ENCODE data around the gene TK1. TPM values are rescaled to one million over a fixed set of nuclear protein-coding genes. Genes with fewer than 3 reads are reported as not detected.

Gene TK1
- total and polyA plus RNA-seq, 12 donors, result 1.3 to 11.6 (median 2.5) TPM

DNA sequence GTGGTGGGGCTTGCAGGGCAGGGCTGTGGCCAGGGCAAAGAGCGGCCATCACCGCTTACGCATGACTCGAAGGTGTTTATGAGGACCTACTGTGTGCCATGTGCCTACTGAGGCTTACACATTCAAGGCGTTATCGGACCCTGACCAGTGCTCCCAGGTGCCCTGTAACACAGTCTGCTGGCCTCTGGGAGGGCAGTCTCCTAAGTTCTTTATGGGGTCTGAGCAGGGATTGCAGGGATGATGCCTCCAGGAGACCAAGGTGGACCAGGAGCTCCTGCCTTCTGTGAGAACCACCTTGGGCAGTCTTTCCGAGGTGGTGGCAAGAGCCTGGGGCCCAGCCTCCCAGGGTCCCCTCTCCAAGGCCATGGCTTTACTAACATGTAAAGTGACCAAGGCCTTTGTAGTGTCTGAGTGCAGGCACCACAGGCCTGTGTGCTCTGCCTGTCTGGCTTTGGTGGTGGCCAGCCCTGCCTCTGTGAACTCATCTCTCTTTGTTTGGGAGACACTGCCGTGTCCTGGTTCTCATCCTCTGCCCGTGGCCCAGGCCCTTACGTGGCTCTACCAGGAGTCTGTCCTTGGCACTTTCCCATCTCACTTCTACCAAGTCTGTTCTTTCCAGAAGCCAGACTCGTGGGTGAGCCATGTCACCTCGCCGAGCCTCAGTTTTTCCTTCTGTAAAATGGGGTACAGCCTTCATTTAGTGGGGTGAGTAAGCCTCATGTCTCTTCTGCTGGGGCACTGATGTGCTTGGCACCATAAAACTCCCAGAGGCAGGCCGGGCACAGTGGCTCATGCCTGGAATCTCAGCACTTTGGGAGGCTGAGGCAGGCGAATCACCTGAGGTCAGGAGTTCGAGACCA lies 21.9 kb downstream of the TK1 start:
- H3K4me3 ChIP-seq, result no peak overlapping the region
- TF ChIP-seq, protein P1, sequence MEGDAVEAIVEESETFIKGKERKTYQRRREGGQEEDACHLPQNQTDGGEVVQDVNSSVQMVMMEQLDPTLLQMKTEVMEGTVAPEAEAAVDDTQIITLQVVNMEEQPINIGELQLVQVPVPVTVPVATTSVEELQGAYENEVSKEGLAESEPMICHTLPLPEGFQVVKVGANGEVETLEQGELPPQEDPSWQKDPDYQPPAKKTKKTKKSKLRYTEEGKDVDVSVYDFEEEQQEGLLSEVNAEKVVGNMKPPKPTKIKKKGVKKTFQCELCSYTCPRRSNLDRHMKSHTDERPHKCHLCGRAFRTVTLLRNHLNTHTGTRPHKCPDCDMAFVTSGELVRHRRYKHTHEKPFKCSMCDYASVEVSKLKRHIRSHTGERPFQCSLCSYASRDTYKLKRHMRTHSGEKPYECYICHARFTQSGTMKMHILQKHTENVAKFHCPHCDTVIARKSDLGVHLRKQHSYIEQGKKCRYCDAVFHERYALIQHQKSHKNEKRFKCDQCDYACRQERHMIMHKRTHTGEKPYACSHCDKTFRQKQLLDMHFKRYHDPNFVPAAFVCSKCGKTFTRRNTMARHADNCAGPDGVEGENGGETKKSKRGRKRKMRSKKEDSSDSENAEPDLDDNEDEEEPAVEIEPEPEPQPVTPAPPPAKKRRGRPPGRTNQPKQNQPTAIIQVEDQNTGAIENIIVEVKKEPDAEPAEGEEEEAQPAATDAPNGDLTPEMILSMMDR (IDR thresholded peaks at IDR 0.05), result no peak
- TF ChIP-seq POLR2A (IDR thresholded peaks at IDR 0.05), result no peak
- intact Hi-C loops (cut with DNase I), result no loop called here

GRCh38 chr17:78163881-78164747 lies 22.7 kb downstream of the TK1 start:
- Histone ChIP-seq H3K36me3 (replicated peaks in 1 of 2) (no peaks in the 10 kb centered on the region), H3K27me3 (no peaks in the 10 kb centered on the region), H3K27ac (no peak overlapping the region), H3K4me3 (no peak overlapping the region), H3K4me1 (replicated peaks in 1 of 2) (peaks cover 4 to 5% of the 10 kb centered on the region in 2 donors), H3K9me3 (replicated peaks in 1 of 3) (no peaks in the 10 kb centered on the region)
- no peak for DNase-seq
- intact Hi-C loops (cut with DNase I), result no loop called here
- 76 to 98% (median 85%) methylated on average over 4 to 22 of the region's 22 CpGs for WGBS, 4 donors
- TF ChIP-seq, protein P1 (IDR thresholded peaks at IDR 0.05), result no peak
- TF ChIP-seq POLR2A (IDR thresholded peaks at IDR 0.05), result no peak

More for the DNA sequence above, 21.9 kb downstream of the TK1 start:
- Histone ChIP-seq H3K27ac (no peak overlapping the region), H3K36me3 (replicated peaks in 1 of 2) (no peaks in the 10 kb centered on the region), H3K9me3 (replicated peaks in 1 of 3) (no peaks in the 10 kb centered on the region), H3K27me3 (no peaks in the 10 kb centered on the region), H3K4me1 (replicated peaks in 1 of 2) (peaks cover 10 to 14% of the 10 kb centered on the region in 2 donors)
- DNase-seq, result no peak
- 75 to 94% (median 86%) methylated on average over 9 to 16 of the region's 16 CpGs for WGBS, 4 donors

DNA sequence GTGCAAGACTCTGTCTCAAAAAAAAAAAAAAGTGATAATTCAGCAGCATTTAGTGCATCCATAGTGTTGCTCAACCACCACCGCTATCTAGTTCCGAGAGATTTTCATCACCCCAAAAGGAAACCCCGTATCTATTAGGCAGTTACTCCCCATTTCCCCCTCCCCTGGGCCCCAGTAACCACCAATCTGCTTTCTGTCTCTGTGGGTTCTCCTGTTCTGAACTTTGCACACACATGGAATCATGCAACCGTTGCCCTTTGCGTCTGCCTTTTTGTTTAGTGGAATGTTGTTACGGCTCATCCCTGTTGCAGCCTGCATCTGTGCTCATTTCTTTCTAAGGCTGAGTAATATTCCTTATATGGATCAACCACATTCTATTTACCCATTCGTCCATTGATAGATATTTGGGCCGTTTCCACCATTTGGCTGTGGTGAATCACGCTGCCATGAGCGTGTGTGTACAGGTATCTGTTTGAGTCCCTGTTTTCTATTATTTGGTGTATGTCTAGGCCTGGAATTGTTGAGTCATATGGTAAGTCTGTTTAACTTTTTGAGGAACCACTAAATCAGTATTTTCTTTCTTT lies 27.2 kb downstream of the TK1 start:
- DNase-seq, result no peak
- Histone ChIP-seq H3K27ac (no peak overlapping the region), H3K27me3 (no peaks in the 10 kb centered on the region), H3K9me3 (replicated peaks in 1 of 3) (no peaks in the 10 kb centered on the region), H3K4me1 (replicated peaks in 1 of 2) (no peaks in the 10 kb centered on the region), H3K4me3 (no peak overlapping the region), H3K36me3 (replicated peaks in 1 of 2) (no peaks in the 10 kb centered on the region)
- no peak for TF ChIP-seq POLR2A (IDR thresholded peaks at IDR 0.05)
- TF ChIP-seq, protein P1 (IDR thresholded peaks at IDR 0.05), result no peak
- intact Hi-C loops (cut with DNase I), result no loop called here
- 75 to 84% (median 79%) methylated on average over 10 of the region's 10 CpGs for WGBS, 4 donors
